Endothelial cell of umbilical vein (primary cell): ENCODE results near the gene COLGALT1.

Experiments
- EZH2 ChIP-seq: IDR thresholded peaks from 2 replicates; pipeline ENCODE4 v1.6.1; 2012; ENCODE audit warnings: borderline replicate concordance, low read depth, mild to moderate bottlenecking, moderate library complexity, low read length, inconsistent platforms; ENCODE audit not compliant: severe bottlenecking
- GATA2 ChIP-seq: IDR thresholded peaks from 2 replicates; pipeline ENCODE4 v1.7.0; 2011; ENCODE audit warnings: low read depth, mild to moderate bottlenecking, moderate library complexity, mixed read lengths, low read length; ENCODE audit not compliant: insufficient read length, insufficient read depth
- JUN ChIP-seq: IDR thresholded peaks from 2 replicates; pipeline ENCODE4 v1.6.1; 2011; ENCODE audit warnings: borderline replicate concordance, low read depth; ENCODE audit not compliant: insufficient read length, insufficient read depth
- POLR2A ChIP-seq: IDR thresholded peaks from 2 replicates; pipeline ENCODE4 v1.6.1; 2012; ENCODE audit warnings: low read depth, mild to moderate bottlenecking, control low read depth, low read length
- POLR2AphosphoS5 ChIP-seq: IDR thresholded peaks from 2 replicates; pipeline ENCODE4 v1.6.1; 2012; ENCODE audit warnings: low read depth, mild to moderate bottlenecking, control low read depth, low read length, moderate library complexity; ENCODE audit not compliant: insufficient read depth
- TF ChIP-seq, protein P1 (sequence below), 2 donors: IDR thresholded peaks; 1 replicate in 1 of 2; 2 replicates in 1 of 2; pipeline ENCODE4 v1.5.1; 2011; ENCODE audit warnings: low read length in 2 of 2, mild to moderate bottlenecking in 2 of 2, moderate library complexity in 2 of 2, control low read depth in 1 of 2, inconsistent platforms in 1 of 2, low read depth in 1 of 2; ENCODE audit not compliant: insufficient read depth in 1 of 2; ENCODE audit errors: extremely low read depth in 1 of 2
- TF ChIP-seq, protein P2 (sequence below): IDR thresholded peaks from 2 replicates; pipeline ENCODE4 v1.6.1; 2011; ENCODE audit not compliant: insufficient read depth, insufficient read length

- TF ChIP-seq POLR2A (no peak), POLR2AphosphoS5 (no peak), EZH2 (no peak), JUN (no peak), GATA2 (no peak)
- TF ChIP-seq, protein P1, sequence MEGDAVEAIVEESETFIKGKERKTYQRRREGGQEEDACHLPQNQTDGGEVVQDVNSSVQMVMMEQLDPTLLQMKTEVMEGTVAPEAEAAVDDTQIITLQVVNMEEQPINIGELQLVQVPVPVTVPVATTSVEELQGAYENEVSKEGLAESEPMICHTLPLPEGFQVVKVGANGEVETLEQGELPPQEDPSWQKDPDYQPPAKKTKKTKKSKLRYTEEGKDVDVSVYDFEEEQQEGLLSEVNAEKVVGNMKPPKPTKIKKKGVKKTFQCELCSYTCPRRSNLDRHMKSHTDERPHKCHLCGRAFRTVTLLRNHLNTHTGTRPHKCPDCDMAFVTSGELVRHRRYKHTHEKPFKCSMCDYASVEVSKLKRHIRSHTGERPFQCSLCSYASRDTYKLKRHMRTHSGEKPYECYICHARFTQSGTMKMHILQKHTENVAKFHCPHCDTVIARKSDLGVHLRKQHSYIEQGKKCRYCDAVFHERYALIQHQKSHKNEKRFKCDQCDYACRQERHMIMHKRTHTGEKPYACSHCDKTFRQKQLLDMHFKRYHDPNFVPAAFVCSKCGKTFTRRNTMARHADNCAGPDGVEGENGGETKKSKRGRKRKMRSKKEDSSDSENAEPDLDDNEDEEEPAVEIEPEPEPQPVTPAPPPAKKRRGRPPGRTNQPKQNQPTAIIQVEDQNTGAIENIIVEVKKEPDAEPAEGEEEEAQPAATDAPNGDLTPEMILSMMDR (IDR thresholded peaks at IDR 0.05; ENCODE audit: extremely low read depth in 1 of 2, insufficient read depth in 1 of 2, low read depth in 1 of 2, low read length in 2 of 2), result no peak
- TF ChIP-seq, protein P2, sequence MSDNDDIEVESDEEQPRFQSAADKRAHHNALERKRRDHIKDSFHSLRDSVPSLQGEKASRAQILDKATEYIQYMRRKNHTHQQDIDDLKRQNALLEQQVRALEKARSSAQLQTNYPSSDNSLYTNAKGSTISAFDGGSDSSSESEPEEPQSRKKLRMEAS, result no peak
These were observed 6.2 kb upstream of the COLGALT1 start for GRCh38 chr19:17549085-17549740.
